GM18508 (cell line): ENCODE results near the gene ABHD12B.
A peak's percentile ranks its signal among the peaks of the same experiment; 100 is the strongest.

Experiments used
- ATAC-seq: cut with Tn5 transposase; IDR thresholded peaks from one replicate; pipeline ENCODE4 v1.9.1; 2021; ENCODE audit warnings: moderate number of reproducible peaks; ENCODE audit not compliant: insufficient read depth, unreplicated experiment

The ABHD12B gene

GRCh38 chr14:50837850-50838470 is 33.9 kb upstream of the ABHD12B start:
- no peak for ATAC-seq

DNA sequence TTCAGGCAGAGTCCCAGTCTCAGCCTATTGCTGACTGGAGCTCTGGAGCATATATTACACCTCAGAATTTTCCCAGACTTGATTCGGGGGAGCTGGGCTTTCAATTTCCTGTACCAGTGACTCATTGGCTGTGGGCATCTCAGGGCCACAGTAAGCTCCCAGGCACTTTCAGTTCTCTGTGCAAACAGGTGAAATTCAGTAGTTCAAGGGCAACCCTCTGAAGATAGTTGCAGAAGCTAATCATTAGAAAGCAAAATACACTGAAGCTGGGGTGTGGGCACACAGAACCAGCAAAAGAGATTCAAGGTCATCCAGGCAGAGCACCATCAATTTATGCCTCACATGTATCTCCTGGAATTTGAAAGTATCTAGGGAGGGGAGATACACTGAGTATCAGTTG is 32.8 kb upstream of the ABHD12B start:
- no peak for ATAC-seq

DNA sequence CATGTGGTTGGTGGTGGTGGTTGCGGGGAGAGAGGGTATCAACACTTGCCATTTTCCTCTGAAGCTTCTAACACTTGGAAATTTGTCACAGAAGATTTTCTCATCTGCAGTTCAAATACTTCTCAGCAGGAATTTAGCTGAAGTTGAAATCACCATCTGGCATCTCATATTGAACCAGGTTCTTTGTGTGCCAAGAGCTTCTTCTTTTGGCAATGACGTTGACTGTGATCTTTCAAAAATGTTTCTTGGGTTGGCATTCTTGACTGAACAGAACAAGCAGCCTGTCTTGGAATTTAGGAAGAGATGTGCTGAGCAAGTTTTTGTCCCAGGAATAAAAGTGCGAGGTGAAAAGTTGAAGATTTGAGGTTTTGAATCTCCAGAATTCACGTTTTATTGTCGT is 32.2 kb upstream of the ABHD12B start:
- no peak for ATAC-seq

- ATAC-seq = no peak
Measured at GRCh38 chr14:50844391-50844790, 27.5 kb upstream of the ABHD12B start.

DNA sequence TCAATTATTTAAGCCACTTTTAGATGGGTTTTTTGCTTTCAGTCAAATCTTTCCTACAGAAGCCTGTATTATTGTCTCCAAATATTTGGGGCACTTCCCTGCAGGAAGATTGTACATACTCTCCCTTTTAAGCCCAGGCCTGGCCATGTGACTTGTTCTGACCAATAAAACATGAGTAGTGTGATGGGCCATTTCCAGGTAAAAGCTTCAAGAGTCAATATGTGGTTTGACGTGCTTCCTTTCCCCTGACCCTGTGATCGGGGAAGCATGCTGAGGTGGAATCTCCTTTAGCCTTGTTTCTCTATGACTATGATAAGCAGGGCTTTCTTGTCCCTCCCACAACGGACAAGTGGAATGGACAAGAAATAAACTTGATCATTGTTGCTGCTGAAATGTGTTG is 26.7 kb upstream of the ABHD12B start:
- ATAC-seq = no peak

- ATAC-seq = no peak
Measured at GRCh38 chr14:50846226-50846880, 25.5 kb upstream of the ABHD12B start.

- ATAC-seq = no peak
Measured at GRCh38 chr14:50853891-50854290, 18.0 kb upstream of the ABHD12B start.

DNA sequence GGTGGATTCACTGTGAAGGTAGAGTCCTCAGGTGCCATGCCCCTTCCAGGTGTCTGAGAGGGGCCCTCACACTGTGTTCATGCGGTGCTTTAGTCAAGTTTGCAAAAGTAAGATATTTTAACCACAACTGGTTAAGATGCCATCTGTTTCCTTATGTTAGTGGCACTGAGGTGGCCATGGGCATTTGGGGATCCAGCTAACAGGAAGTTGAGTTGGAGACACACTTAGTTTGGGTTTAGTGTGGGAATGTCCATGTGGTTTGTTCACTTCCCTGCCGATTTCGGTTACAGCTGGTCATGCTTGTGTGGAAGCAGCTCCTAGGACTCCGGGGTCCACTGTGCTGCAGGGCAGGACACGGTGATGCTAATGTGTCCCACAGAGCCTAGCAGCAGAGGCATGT is 17.3 kb upstream of the ABHD12B start:
- no peak for ATAC-seq

DNA sequence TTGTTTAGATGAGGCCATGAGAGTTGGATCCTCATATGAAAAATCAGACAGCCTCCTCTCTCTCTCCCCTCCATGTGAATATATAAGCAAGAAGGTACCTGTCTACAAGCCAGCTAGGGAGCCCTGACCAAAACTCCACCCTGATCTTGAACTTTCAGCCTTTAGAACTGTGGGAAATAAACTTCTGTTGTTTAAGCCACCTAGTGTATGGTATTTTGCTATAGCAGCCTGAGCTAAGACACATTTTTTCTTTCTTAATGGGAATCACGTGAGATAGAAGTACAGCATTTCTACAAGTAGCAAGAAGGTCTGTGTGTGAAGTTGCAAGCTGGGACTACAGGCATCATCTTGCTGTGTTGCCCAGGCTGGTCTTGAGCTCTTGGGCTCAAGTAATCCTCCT is 16.3 kb upstream of the ABHD12B start:
- no peak for ATAC-seq

GRCh38 chr14:50856660-50857059 is 15.2 kb upstream of the ABHD12B start:
- no peak for ATAC-seq

- no peak for ATAC-seq
Measured at GRCh38 chr14:50859296-50859624, 12.6 kb upstream of the ABHD12B start.

DNA sequence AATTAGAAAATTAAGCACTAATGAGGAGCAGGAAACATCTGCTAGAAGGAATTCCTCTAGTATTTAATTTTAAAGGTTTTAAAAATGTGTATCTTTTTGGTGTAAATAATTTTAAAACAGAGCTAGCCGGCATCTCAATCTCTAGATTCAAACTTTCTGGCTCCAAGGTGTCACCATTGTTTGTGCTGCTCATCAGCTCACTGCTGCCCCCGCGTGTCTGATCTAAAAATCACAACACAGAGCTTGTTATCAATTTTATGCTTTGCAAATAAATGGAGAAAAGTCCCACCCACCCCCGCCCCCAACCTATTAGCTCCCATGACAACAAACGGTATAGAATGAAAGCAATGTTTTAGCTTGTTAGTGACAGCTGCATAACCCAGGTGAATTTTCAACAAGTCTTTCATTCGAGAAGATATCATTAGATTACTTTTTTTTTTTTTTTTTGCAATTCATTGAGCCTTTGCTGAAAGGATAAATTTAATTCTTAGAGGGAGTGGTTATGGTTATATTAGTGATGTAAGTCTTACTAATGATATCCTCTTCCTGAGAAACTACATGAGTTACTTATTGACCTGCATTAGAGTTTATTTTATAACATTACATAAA is 11.3 kb upstream of the ABHD12B start:
- ATAC-seq = no peak

GRCh38 chr14:50862036-50862570 is 9.8 kb upstream of the ABHD12B start:
- no peak for ATAC-seq

- ATAC-seq = no peak
Measured at GRCh38 chr14:50864237-50864636, 7.6 kb upstream of the ABHD12B start.

DNA sequence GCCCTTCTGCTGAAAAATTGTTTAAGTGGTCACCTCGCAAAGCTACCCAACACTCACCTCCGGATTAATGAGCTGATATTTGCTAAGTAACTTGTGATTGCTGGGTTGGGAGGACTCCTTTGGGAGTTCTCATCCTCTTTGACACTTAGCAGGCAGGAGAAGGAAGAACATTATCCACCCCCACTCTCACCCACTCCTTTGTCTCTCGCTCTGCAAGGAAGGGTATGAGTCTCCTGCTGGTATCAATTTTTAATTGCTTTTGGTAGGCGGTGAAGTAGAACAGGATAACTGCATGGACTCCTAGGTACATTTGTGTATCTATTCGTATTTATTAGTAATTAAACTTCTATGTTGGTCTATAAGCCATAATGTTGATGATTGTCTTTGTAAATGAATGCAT is 6.9 kb upstream of the ABHD12B start:
- no peak for ATAC-seq

- no peak for ATAC-seq
Measured at GRCh38 chr14:50865391-50866076, 6.3 kb upstream of the ABHD12B start.

DNA sequence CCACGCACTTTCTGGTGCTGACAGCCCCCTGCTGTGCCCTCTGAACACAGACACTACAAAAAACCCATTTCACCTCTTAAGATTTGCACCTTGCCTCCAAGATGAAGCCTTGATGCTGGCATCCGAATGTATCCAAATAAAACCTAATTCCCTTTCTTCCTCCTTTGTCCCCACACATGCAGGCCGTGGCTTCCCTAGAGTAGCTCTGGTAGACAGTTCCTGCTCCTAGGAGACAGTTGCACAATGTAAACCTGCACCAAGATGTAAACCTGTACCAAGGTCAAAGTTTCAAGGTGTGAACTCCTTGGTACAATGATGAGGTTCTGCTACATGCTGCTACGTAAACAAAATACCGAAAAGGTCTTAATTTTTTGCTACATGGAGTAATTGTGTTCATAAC is 625 bp upstream of the ABHD12B start:
- ATAC-seq = no peak

GRCh38 chr14:50874757-50875156 is 2.9 kb downstream of the ABHD12B start:
- no peak for ATAC-seq

- peak; percentile 95 for ATAC-seq
Measured at GRCh38 chr14:50875359-50876070, 3.7 kb downstream of the ABHD12B start.

- ATAC-seq = no peak
Measured at GRCh38 chr14:50882932-50883826, 11.3 kb downstream of the ABHD12B start.
